ENCODE data around the gene APCDD1L. TPM values are rescaled to one million over a fixed set of nuclear protein-coding genes. Genes with fewer than 3 reads are reported as not detected.

The APCDD1L gene
- total RNA-seq, 1 donor from 2014 or later: not detected

DNA sequence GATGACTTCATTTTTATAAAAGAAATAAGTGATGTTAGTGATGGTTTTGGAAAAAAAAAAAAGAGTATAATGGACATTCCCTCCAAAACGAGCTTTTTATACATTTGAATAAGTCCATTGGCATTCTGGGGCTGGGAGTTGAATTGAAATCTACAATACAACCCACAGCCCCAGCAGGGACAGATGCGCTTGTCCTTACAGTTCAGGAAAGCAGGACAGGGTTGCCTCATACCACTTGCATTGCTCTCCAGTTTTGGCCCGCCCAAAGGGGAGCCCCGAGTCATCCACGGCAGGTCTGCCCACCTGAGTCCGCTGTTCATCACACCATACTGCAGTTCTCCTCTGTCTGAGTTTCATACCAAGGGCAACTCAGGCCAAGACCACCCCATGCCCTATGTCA lies 80.0 kb downstream of the APCDD1L start:
- no peak overlapping the region for H3K4me3 Mint-ChIP-seq (ENCODE audit: unreplicated experiment)
- no peak overlapping the region for H3K27ac Mint-ChIP-seq (ENCODE audit: unreplicated experiment)
- H3K4me1 Mint-ChIP-seq (ENCODE audit: low read depth, unreplicated experiment): peaks cover 5% of the 10 kb centered on the region
- TF ChIP-seq, protein P1, sequence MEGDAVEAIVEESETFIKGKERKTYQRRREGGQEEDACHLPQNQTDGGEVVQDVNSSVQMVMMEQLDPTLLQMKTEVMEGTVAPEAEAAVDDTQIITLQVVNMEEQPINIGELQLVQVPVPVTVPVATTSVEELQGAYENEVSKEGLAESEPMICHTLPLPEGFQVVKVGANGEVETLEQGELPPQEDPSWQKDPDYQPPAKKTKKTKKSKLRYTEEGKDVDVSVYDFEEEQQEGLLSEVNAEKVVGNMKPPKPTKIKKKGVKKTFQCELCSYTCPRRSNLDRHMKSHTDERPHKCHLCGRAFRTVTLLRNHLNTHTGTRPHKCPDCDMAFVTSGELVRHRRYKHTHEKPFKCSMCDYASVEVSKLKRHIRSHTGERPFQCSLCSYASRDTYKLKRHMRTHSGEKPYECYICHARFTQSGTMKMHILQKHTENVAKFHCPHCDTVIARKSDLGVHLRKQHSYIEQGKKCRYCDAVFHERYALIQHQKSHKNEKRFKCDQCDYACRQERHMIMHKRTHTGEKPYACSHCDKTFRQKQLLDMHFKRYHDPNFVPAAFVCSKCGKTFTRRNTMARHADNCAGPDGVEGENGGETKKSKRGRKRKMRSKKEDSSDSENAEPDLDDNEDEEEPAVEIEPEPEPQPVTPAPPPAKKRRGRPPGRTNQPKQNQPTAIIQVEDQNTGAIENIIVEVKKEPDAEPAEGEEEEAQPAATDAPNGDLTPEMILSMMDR (IDR thresholded peaks at IDR 0.05; ENCODE audit: partially characterized antibody, unreplicated experiment): no peak
- no peaks in the 10 kb centered on the region for H3K36me3 Mint-ChIP-seq (ENCODE audit: unreplicated experiment)
- no peaks in the 10 kb centered on the region for H3K9me3 Mint-ChIP-seq (ENCODE audit: unreplicated experiment)
- H3K27me3 Mint-ChIP-seq (ENCODE audit: unreplicated experiment): no peaks in the 10 kb centered on the region
- no peak for DNase-seq

DNA sequence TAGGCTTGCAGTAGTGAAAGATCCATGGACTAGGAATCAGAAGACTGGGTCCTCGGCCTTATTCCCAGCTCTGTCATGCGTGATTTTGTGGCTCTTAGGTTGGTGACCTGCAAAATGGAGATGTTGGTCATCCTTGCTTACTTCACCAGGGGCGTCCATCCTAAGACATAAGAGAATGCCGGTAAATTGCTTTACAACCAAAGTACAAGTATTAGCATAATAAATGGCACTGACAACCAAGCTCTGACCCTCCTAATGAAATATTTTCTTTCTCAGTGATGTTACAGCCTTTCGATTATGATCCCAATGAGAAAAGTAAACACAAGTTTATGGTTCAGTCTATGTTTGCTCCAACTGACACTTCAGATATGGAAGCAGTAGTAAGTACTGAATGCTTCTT lies 80.9 kb downstream of the APCDD1L start:
- TF ChIP-seq, protein P1 (IDR thresholded peaks at IDR 0.05; ENCODE audit: partially characterized antibody, unreplicated experiment): no peak
- Mint-ChIP-seq H3K4me1 (ENCODE audit: low read depth, unreplicated experiment) (peaks cover 5% of the 10 kb centered on the region), H3K27me3 (ENCODE audit: unreplicated experiment) (no peaks in the 10 kb centered on the region), H3K4me3 (ENCODE audit: unreplicated experiment) (no peak overlapping the region), H3K36me3 (ENCODE audit: unreplicated experiment) (no peaks in the 10 kb centered on the region), H3K9me3 (ENCODE audit: unreplicated experiment) (no peaks in the 10 kb centered on the region), H3K27ac (ENCODE audit: unreplicated experiment) (no peak overlapping the region)
- no peak for DNase-seq

DNA sequence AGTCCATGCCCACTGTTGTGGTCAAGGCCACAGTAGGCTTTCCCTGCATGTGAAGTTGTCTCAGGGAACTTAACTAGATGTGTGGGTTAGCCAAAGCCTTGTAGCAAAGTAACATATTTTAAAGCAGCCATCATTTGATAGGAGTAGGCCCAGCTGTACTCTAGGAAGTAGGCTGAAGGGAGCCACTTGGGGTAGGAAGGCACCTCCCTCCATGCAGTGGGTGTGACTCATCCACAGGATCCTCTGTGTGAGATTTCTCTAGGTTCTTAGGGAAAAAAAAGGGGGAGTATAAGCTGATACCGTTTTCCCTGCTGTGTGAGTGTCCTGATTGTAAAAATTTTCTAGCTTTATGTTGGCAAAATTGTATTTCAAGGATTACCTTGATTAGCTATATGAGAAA lies 81.4 kb downstream of the APCDD1L start:
- no peak overlapping the region for H3K4me3 Mint-ChIP-seq (ENCODE audit: unreplicated experiment)
- TF ChIP-seq, protein P1 (IDR thresholded peaks at IDR 0.05; ENCODE audit: partially characterized antibody, unreplicated experiment): no peak

DNA sequence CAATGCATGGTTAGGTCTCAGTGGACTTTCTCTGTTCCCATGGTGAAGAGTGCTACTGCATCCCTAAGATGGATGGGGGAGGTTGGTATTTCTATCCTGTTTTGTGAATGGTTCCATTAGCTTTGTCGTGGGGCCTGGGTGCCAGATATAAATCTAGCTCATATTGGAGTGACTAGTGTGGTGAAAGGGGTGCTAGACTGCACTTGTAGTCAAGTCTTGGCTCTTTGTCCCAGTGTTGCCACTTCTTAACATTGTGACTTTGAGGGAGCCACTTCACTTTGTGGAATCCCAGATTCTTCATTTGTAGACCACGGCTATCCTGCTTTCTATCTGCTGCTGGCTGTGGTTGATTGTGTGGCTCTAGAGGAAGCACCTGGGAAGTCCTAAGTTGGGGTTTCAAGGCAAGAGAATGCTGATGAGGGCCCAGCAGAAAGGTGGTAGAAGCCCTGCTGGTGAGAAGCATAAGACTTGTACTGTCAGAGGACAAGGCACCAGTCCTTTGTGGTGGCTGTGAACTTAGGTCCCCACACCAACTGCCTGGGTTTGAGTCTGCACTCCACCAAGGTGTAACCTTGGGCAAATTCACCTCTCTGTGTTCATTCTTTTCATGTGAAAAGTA lies 82.1 kb downstream of the APCDD1L start:
- H3K9me3 Mint-ChIP-seq (ENCODE audit: unreplicated experiment): no peaks in the 10 kb centered on the region
- peaks cover 5% of the 10 kb centered on the region for H3K4me1 Mint-ChIP-seq (ENCODE audit: low read depth, unreplicated experiment)
- no peak overlapping the region for H3K27ac Mint-ChIP-seq (ENCODE audit: unreplicated experiment)
- H3K36me3 Mint-ChIP-seq (ENCODE audit: unreplicated experiment): no peaks in the 10 kb centered on the region
- no peaks in the 10 kb centered on the region for H3K27me3 Mint-ChIP-seq (ENCODE audit: unreplicated experiment)
- DNase-seq: no peak
- H3K4me3 Mint-ChIP-seq (ENCODE audit: unreplicated experiment): no peak overlapping the region
- TF ChIP-seq, protein P1 (IDR thresholded peaks at IDR 0.05; ENCODE audit: partially characterized antibody, unreplicated experiment): no peak

More for the DNA sequence above, 81.4 kb downstream of the APCDD1L start:
- no peaks in the 10 kb centered on the region for H3K27me3 Mint-ChIP-seq (ENCODE audit: unreplicated experiment)
- no peak for DNase-seq
- H3K36me3 Mint-ChIP-seq (ENCODE audit: unreplicated experiment): no peaks in the 10 kb centered on the region
- H3K9me3 Mint-ChIP-seq (ENCODE audit: unreplicated experiment): no peaks in the 10 kb centered on the region
- H3K27ac Mint-ChIP-seq (ENCODE audit: unreplicated experiment): no peak overlapping the region
- H3K4me1 Mint-ChIP-seq (ENCODE audit: low read depth, unreplicated experiment): peaks cover 5% of the 10 kb centered on the region

DNA sequence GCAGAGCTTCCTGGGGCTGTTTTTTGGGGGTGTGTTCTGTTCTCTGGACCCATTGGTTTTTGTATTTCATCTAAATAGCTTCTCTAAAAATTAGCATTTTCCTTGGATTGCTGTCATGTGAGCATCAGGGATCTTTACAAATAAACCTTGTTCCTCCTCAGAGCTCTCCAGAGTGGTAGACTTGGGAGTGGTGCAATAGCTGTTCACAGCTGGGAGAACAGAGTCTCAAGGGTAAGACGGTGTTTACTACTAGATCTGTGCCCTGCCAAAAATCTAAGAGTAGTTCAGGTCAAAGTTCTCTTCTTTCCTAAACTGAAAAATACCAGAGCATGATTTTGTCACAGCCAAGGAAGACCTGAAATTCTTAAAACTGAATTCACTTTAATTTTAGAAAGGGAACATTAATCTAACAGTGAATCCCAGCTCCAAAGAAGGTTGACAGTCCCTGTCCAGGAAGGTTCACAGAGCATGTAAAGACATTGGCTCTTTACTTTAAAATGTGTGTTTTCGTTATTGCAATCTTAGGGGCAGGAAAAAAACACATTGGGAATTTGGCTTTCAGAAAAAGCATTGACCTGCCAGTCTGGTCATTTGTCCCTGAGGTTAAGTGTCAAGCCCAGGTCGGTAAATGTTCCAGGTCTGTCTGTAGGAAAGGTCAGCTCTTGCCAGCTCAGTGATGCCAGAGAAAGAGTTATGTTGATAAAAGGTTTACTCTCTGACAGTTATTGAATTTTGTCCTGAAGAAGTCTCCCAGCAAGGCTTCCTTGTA lies 82.8 kb downstream of the APCDD1L start:
- no peak for DNase-seq
- Mint-ChIP-seq H3K4me1 (ENCODE audit: low read depth, unreplicated experiment) (peaks cover 5% of the 10 kb centered on the region), H3K27ac (ENCODE audit: unreplicated experiment) (no peak overlapping the region), H3K27me3 (ENCODE audit: unreplicated experiment) (no peaks in the 10 kb centered on the region), H3K9me3 (ENCODE audit: unreplicated experiment) (no peaks in the 10 kb centered on the region), H3K36me3 (ENCODE audit: unreplicated experiment) (no peaks in the 10 kb centered on the region), H3K4me3 (ENCODE audit: unreplicated experiment) (no peak overlapping the region)
- TF ChIP-seq, protein P1 (IDR thresholded peaks at IDR 0.05; ENCODE audit: partially characterized antibody, unreplicated experiment): no peak
